HG03457 (cell line): Measurements from ENCODE around the gene CARD14.

Experiments used
- ATAC-seq: cut with Tn5 transposase; IDR thresholded peaks from one replicate; pipeline ENCODE4 v1.9.1; 2021; ENCODE audit warnings: moderate number of reproducible peaks; ENCODE audit not compliant: unreplicated experiment

Gene CARD14

GRCh38 chr17:80209765-80210164 is 39.9 kb downstream of the CARD14 start:
- ATAC-seq: no peak

- no peak for ATAC-seq
Observed at GRCh38 chr17:80210348-80211108, 40.7 kb downstream of the CARD14 start.

GRCh38 chr17:80212109-80212508 is 42.3 kb downstream of the CARD14 start:
- no peak for ATAC-seq

- ATAC-seq: no peak
Observed at GRCh38 chr17:80212511-80212910, 42.7 kb downstream of the CARD14 start.

GRCh38 chr17:80212962-80213642 is 43.3 kb downstream of the CARD14 start:
- ATAC-seq: no peak

- no peak for ATAC-seq
Observed at GRCh38 chr17:80213643-80213975, 43.8 kb downstream of the CARD14 start.

- no peak for ATAC-seq
Observed at GRCh38 chr17:80214012-80214877, 44.4 kb downstream of the CARD14 start.

GRCh38 chr17:80214878-80215210 is 45.0 kb downstream of the CARD14 start:
- no peak for ATAC-seq

GRCh38 chr17:80216473-80217456 is 46.9 kb downstream of the CARD14 start:
- no peak for ATAC-seq

- no peak for ATAC-seq
Observed at GRCh38 chr17:80217703-80218362, 48.0 kb downstream of the CARD14 start.

GRCh38 chr17:80218391-80218790 is 48.6 kb downstream of the CARD14 start:
- no peak for ATAC-seq

- peak; percentile 40 for ATAC-seq
Observed at GRCh38 chr17:80219013-80219762, 49.4 kb downstream of the CARD14 start.

GRCh38 chr17:80219763-80220053 is 49.9 kb downstream of the CARD14 start:
- peak; percentile 15 for ATAC-seq

GRCh38 chr17:80220054-80220735 is 50.4 kb downstream of the CARD14 start, which contains the start of the genes SGSH and SLC26A11:
Gene SGSH (minus strand): TSS chr17:80220333. CDS start chr17:80220313, 20 bp downstream.
Gene SLC26A11 (plus strand): TSS chr17:80220427. CDS start chr17:80221561, 1,134 bp downstream.
- ATAC-seq: peak; percentile 20

- no peak for ATAC-seq
Observed at GRCh38 chr17:80220736-80221215, 50.9 kb downstream of the CARD14 start.

- no peak for ATAC-seq
Observed at GRCh38 chr17:80221351-80222105, 51.7 kb downstream of the CARD14 start.

GRCh38 chr17:80222376-80223141 is 52.7 kb downstream of the CARD14 start:
- no peak for ATAC-seq
